DMS 273 (cell line): Measurements from ENCODE around the gene TMEM271.
"Not testable (repeated sequence)": the region's sequence is repeated elsewhere in the genome, so short reads cannot be mapped to it uniquely, and the experiment has no call there.

Source experiments
- DNase-seq: peaks from one replicate; lab custom pipeline; 2025; ENCODE audit not compliant: unreplicated experiment; lab: John Stamatoyannopoulos, UW

TMEM271 gene

GRCh38 chr4:610411-611261, 34.5 kb upstream of the TMEM271 start:
- DNase-seq, result peak; percentile 93

DNA sequence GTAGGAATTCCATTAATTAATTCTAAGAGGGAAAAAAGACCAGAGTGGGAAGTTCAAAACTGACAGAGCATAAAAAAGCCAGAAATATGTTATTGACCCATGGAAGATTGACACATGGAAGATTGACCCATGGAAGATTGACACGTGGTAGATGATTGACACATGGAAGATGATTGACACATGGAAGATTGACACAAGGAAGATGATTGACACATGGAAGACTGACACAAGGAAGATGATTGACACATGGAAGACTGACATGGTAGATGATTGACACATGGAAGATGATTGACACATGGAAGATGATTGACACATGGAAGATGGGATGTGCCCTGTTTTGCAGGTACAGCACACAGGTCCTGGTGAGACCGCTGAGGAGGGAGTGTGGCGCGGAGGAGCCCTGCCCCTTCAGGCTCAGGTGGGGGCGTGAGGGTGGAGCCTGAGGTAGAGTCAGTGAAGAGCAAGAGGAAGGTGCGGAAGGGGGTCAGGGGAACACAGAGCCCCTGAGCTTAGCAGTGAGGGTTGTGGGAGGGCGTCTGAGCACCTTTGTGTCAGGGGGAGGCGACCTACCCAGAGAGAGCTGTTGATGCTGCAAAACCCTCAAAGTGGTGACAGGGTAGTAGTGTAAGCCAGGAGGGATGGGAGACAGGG, 33.4 kb upstream of the TMEM271 start:
- DNase-seq, result no peak

GRCh38 chr4:608236-608635, 32.1 kb upstream of the TMEM271 start:
- DNase-seq, result no peak

DNA sequence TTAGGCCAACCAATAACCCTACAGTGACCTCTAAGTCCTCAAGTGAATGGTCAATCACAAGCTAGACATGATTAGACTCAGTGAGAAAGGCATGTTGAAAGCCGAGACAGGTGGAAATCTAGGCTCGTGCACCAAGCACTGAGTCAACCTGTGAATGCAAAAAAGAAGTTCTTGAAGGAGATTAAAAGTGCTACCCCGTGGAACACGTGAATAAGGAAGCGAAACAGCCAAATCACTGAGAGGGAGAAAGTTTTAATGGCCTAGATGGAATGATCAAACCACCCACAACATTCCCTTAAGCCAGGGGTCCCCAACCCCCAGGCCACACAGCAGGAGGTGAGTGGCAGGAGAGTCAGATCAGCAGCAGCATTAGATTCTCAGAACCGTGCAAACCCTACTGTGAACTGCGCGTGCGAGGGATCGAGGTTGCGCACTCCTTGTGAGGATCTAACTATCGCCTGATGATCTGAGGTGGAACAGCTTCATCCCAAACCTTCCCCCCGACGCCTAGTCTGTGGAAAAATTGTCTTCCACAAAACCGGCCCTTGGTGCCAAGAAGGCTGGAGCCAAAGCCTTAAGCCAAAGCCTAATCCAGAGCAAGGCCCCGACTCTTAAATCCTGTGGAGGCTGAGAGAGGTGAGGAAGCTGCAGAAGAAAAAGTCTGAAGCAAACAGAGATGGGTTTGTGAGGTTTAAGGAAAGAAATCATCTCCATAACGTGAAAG, 29.8 kb upstream of the TMEM271 start:
- no peak for DNase-seq

- no peak for DNase-seq
Measured at GRCh38 chr4:604131-604530, 28.0 kb upstream of the TMEM271 start.

- DNase-seq, result peak; percentile 84
Measured at GRCh38 chr4:602559-602942, 26.5 kb upstream of the TMEM271 start.

- DNase-seq, result no peak
Measured at GRCh38 chr4:601612-602558, 25.8 kb upstream of the TMEM271 start.

DNA sequence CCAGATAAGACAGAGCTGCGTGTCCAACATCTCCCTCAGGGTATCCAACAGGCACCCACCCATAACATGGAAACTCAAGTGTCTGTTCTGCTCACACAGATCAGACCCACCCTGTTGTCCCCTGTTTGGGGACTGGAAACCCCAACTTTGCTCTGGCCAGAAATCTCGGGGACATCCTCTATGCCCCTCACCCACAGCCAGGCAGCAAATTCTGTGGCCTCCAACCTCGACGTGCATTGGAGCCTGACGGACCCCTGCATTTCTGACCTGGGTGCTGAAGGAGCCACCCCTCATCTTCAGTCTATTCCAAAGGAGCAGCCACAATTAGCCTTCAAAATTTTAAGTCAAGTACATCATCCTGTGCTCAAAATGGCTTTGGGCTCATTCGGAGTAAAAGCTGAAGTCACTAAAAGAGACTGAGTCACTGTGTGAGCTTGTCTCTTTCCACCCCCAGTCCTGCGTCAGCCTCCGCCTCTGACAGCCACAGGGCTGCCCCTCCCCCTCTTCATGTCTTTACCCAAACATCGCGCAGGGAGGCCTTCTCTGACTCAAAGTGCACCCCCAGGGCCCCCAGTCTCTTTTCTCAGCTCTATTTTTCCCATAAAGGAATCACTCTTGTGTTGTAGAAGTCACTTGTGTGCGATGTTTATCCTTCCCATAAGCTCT, 24.9 kb upstream of the TMEM271 start:
- DNase-seq, result no peak

DNA sequence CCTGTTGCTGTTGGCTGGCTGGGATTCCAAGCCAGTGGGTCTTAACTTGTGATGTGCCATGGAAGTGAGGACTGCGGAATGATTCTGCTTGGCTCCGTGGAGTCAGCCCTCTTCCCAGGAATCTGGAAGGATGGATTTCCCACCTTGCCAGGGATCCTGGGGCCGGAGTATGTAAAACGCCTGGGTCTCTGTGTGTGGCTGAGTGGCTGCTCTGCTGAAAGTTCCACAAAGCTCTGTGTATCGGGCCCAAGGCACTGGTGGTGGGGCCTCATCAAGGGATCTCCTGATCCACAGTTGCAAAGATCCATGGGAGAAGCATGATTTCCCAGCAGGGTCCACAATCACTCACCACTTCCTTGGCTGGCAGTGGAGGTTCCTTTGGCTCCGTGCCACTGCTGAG, 24.1 kb upstream of the TMEM271 start:
- no peak for DNase-seq

DNA sequence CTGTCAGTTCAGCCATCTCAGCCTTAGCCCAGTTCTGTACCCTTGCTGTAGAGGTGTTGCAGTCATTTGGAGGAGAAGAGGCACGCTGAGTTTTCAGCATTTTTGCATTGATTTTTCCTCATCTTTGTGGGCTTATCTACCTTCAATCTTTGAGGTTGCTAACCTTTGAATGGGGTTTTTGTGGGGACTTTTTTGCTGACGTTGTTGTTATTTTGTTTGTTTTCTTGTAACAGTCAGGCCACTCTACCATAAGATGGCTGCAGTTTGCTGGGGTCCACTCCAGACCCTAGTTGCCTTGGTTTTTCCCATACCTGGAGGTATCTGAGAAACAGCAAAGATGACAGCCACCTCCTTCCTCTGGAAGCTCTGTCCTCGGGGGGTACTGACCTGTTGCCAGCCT, 22.8 kb upstream of the TMEM271 start:
- no peak for DNase-seq

DNA sequence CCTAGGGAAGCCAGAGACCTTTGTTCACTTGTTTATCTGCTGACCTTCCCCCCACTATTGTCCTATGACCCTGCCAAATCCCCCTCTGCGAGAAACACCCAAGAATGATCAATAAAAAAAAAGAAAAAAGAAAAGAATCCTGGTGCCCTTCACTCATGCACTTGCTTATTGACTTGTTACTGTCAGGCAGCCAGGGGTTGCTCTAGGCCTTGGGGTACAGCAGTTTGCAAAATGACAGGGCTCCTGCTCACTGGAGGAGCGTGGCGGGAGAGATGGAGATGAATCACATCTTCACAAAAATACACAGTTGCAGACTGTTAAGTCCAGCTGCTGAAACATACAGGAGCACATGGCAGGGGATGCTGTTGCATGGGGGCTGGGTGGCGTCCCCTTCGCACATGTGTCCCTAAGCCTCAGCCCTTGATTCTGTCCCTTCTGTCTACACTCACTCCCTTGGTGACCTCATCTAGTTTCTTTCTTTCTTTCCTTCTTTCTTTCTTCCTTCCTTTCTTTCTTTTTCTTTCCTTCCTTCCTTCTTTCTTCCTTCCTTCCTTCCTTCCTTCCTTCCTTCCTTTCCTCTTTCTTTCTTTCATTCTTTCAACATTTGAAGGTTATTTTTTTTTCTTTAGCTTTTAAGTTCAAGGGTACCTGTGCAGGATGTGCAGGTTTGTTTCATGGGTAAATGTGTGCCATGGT, 16.9 kb upstream of the TMEM271 start:
- DNase-seq, result no peak

DNA sequence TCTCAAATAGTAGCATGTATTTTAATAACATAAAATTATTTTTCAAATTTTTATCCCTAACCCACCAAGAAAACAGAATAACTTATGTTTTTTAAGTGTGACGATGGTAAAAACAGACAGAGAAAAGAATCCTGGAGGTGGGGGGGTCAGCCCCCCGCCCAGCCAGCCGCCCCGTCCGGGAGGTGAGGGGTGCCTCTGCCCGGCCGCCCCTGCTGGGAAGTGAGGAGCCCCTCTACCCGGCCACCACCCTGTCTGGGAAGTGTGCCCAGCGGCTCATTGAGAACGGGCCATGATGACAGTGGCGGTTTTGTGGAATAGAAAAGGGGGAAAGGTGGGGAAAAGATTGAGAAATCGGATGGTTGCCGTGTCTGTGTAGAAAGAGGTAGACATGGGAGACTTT, 16.1 kb upstream of the TMEM271 start:
- not testable (repeated sequence) for DNase-seq

GRCh38 chr4:590313-590841, 14.3 kb upstream of the TMEM271 start:
- no peak for DNase-seq

DNA sequence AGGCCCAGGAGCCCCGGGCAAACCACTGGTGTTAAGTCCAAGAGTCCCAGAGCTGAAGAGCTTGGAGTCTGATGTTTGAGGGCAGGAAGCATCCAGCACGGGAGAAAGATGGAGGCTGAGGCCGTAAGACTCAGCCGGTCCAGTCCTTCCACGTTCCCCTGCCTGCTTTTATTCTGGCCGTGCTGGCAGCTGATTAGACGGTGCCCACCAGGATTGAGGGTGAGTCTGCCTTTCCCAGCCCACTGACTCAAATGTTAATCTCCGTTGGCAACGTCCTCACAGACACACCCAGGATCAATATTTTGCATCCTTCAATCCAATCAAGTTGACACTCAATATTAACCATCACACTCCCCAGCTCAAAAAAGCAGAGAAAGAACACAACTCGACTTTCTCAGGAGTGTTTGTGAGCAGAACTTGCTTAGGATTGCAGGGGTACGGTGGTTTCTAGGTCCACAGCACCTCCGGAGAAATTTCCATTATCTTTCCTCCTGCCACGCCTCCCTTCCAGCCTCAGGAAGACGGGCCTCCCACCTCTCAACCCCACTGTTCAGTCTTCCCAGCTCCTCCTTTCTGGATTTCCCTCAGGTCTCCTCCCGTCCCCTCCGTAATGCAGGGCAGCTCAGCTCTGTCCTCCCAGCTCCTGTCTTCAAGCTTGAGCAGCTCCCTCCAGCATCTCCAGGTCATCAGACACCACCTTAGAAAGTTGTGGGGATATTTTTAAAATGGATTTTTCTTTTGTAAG, 13.3 kb upstream of the TMEM271 start:
- DNase-seq, result no peak

GRCh38 chr4:588351-588849, 12.3 kb upstream of the TMEM271 start:
- no peak for DNase-seq

- no peak for DNase-seq
Measured at GRCh38 chr4:587671-588350, 11.7 kb upstream of the TMEM271 start.

- no peak for DNase-seq
Measured at GRCh38 chr4:583820-584219, 7.7 kb upstream of the TMEM271 start.

GRCh38 chr4:581753-582361, 5.8 kb upstream of the TMEM271 start:
- DNase-seq, result no peak
